Right ventricle myocardium superior (tissue), 1 donor: ENCODE data around the gene PTPRF. TPM values are rescaled to one million over a fixed set of nuclear protein-coding genes. Genes with fewer than 3 reads are reported as not detected.
A peak's percentile ranks its signal among the peaks of the same experiment; 100 is the strongest.
"Not testable (repeated sequence)": the region's sequence is repeated elsewhere in the genome, so short reads cannot be mapped to it uniquely, and the experiment has no call there.

Source experiments
- ATAC-seq: fragments of 200-7000 bp; cut with Tn5 transposase; one replicate; pipeline ENCODE4 v1.9.1; 2020; ENCODE audit warnings: mild to moderate bottlenecking; ENCODE audit not compliant: poor library complexity
- DNase-seq: peaks from one replicate; pipeline ENCODE4 v3.0.0-alpha.2; 2020
- intact Hi-C: fragments of 100-400 bp; cut with DNase I; formaldehyde crosslinking; loops from one replicate; pipeline ENCODE4 v1.11.2; 2022
- total RNA-seq: library from RNA; stranded (reverse); fragmentation: NEBNext Ultra II Directional; extraction: Animal tissue kit (Norgen Biotek cat#: 25700); gene quantifications from one replicate; pipeline ENCODE4 v1.2.1, GENCODE V29; 2021
- donor health status: DM: no; HTN: yes; CAD: no; lungs with severe emphysema.

The PTPRF gene
- total RNA-seq, 1 donor from 2014 or later = 4.2 TPM

GRCh38 chr1:43625063-43625780 is 94.5 kb downstream of the PTPRF start:
- intact Hi-C loops = no loop called here
- no peak for ATAC-seq
- no peak for DNase-seq

GRCh38 chr1:43632135-43632670 is 101.5 kb downstream of the PTPRF start:
- intact Hi-C loops = no loop called here
- ATAC-seq (no peak), DNase-seq (no peak)

- intact Hi-C loops = no loop called here
- DNase-seq (no peak), ATAC-seq (no peak)
These were observed 104.0 kb downstream of the PTPRF start for GRCh38 chr1:43634721-43635120.

- no peak for ATAC-seq
- intact Hi-C loops = no loop called here
- DNase-seq = no peak
These were observed 105.4 kb downstream of the PTPRF start for GRCh38 chr1:43636006-43636641.

- DNase-seq (no peak), ATAC-seq (no peak)
- intact Hi-C loops = no loop called here
These were observed 106.6 kb downstream of the PTPRF start for GRCh38 chr1:43637267-43637666.

- intact Hi-C loops, ATAC-seq, DNase-seq: not testable (repeated sequence)
These were observed 107.7 kb downstream of the PTPRF start for GRCh38 chr1:43638381-43638780.

- intact Hi-C loops = no loop called here
- no peak for ATAC-seq
- DNase-seq = no peak
These were observed 109.5 kb downstream of the PTPRF start for GRCh38 chr1:43639976-43640794.

- intact Hi-C loops = no loop called here
- ATAC-seq (no peak), DNase-seq (no peak)
These were observed 113.9 kb downstream of the PTPRF start for GRCh38 chr1:43644558-43644957.

- no peak for DNase-seq
- intact Hi-C loops = no loop called here
- ATAC-seq = no peak
These were observed 114.8 kb downstream of the PTPRF start for GRCh38 chr1:43645461-43645860.

GRCh38 chr1:43647331-43647730 is 116.6 kb downstream of the PTPRF start:
- DNase-seq, intact Hi-C loops, ATAC-seq: not testable (repeated sequence)

- no peak for ATAC-seq
- intact Hi-C loops = no loop called here
- DNase-seq = no peak
These were observed 117.7 kb downstream of the PTPRF start for GRCh38 chr1:43648221-43648847.

GRCh38 chr1:43648876-43649477 is 118.3 kb downstream of the PTPRF start:
- no peak for DNase-seq
- intact Hi-C loops = no loop called here
- ATAC-seq = no peak

GRCh38 chr1:43650310-43651085 is 119.8 kb downstream of the PTPRF start:
- intact Hi-C loops = loop anchor here (10.0 kb wide), 1 partner anchor 116 kb away; the partner anchor contains the start of gene PTPRF
- DNase-seq (peak; percentile 94), ATAC-seq (peak; percentile 93)

GRCh38 chr1:43651188-43651587 is 120.5 kb downstream of the PTPRF start:
- no peak for DNase-seq
- intact Hi-C loops = loop anchor here (10.0 kb wide), 1 partner anchor 116 kb away; the partner anchor contains the start of gene PTPRF

GRCh38 chr1:43651902-43652301 is 121.2 kb downstream of the PTPRF start:
- no peak for ATAC-seq
- DNase-seq = no peak
- intact Hi-C loops = loop anchor here (10.0 kb wide), 1 partner anchor 117 kb away; the partner anchor contains the start of gene PTPRF

More at GRCh38 chr1:43651188-43651587, 120.5 kb downstream of the PTPRF start:
- no peak for ATAC-seq

- intact Hi-C loops = loop anchor here (10.0 kb wide), 1 partner anchor 119 kb away; the partner anchor contains the start of gene PTPRF
- ATAC-seq = no peak
- DNase-seq = no peak
These were observed 122.7 kb downstream of the PTPRF start for GRCh38 chr1:43653339-43653738.

GRCh38 chr1:43653893-43654292 is 123.2 kb downstream of the PTPRF start:
- DNase-seq = no peak
- intact Hi-C loops = loop anchor here (10.0 kb wide), 1 partner anchor 119 kb away; the partner anchor contains the start of gene PTPRF
- ATAC-seq = no peak
